ENCODE results near the gene CA11. TPM values are rescaled to one million over a fixed set of nuclear protein-coding genes. Genes with fewer than 3 reads are reported as not detected.
"Not testable (repeated sequence)": the region's sequence is repeated elsewhere in the genome, so short reads cannot be mapped to it uniquely, and the experiment has no call there.

The CA11 gene
- total RNA-seq, 1 donor, result 1.3 TPM

DNA sequence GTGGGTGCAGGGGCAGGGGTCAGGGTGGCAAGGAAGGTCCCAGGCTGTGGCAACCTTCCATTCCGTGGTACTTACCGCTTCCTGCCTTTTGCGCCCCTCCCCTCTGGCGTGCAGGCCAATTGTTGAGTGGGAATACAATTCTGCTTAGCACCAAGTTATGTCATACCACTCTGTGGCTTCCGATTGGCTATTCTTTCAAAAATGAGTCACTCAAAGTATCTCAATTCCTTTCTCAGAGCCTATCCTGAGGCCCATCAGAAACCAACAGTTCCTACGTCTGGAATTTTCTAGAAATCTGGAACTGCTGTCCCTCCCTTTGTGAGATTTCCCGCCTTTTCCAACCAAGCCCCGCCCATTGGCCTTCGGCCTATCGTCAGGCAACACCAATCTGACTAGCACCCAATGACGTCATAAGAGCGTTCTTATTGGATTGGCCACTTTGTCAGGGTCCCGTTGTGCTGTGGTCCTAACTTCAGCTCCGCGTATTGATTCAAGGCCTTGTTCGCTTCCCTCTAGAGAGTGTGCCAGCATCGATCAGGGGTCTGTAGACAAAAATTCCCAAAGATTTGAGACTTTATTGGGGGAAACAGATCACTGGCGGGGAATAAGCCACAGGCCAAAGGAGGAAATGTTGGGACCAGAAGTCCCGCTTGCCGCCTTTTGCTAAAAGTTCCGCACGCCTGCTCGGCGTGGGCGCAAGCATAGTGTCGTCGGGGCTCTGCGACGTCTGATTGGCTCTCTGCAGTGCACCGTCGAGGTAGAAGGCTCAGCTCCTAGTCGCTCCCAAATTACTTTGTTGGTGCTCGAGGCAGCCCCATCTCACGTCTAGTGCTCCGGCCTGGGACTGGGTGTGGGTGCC is 15.1 kb upstream of the CA11 start:
- H3K4me3 ChIP-seq (ENCODE audit: low read depth, low read length), result no peak overlapping the region
- TF ChIP-seq, protein P1, sequence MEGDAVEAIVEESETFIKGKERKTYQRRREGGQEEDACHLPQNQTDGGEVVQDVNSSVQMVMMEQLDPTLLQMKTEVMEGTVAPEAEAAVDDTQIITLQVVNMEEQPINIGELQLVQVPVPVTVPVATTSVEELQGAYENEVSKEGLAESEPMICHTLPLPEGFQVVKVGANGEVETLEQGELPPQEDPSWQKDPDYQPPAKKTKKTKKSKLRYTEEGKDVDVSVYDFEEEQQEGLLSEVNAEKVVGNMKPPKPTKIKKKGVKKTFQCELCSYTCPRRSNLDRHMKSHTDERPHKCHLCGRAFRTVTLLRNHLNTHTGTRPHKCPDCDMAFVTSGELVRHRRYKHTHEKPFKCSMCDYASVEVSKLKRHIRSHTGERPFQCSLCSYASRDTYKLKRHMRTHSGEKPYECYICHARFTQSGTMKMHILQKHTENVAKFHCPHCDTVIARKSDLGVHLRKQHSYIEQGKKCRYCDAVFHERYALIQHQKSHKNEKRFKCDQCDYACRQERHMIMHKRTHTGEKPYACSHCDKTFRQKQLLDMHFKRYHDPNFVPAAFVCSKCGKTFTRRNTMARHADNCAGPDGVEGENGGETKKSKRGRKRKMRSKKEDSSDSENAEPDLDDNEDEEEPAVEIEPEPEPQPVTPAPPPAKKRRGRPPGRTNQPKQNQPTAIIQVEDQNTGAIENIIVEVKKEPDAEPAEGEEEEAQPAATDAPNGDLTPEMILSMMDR (IDR thresholded peaks at IDR 0.05; ENCODE audit: insufficient read depth, low read depth, low read length), result no peak
- peak; percentile 91 for DNase-seq (ENCODE audit: low read depth)

DNA sequence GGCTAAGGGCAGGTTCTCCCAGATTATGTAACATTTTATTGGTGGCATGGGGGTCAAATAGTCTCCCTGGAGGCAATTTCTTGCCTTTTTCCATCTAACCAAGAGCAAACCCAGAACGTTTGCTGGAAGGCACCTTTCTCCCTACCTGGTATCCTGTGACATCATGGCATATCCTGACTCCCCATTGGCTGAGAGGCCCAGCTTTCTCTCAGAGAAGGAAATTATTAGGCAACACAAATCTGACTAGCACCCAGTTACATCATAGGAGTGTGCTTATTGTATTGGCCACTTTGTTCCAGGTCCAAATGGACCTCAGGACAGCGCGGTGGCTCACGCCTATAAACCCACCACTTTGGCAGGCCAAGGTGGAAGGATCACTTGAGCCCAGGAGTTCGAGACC is 13.8 kb upstream of the CA11 start:
- TF ChIP-seq, protein P1 (IDR thresholded peaks at IDR 0.05; ENCODE audit: insufficient read depth, low read depth, low read length), result no peak

DNA sequence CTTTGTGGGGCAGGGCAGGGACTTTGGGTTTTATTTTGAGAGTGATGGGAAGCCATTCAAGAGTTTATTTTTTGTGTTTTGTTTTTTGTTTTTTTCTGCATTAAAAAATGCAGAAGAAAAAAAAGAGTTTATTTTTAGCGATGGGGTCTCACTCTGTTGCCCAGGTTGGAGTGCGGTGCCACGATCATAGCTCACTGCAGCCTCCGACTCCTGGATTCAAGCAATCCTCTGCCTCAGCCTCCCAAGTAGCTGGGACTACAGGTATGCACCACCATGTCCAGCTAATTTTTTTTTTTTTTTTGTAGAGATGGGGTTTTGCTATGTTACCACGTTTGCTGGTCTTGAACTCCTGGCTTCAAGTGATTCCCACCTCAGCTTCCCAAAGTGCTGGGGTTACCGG is 12.5 kb upstream of the CA11 start:
- TF ChIP-seq, protein P1 (IDR thresholded peaks at IDR 0.05; ENCODE audit: insufficient read depth, low read depth, low read length), result no peak
- H3K4me3 ChIP-seq (ENCODE audit: low read depth, low read length), result no peak overlapping the region
- DNase-seq (ENCODE audit: low read depth), result no peak

More for the DNA sequence above, 13.8 kb upstream of the CA11 start:
- no peak for DNase-seq (ENCODE audit: low read depth)
- no peak overlapping the region for H3K4me3 ChIP-seq (ENCODE audit: low read depth, low read length)

DNA sequence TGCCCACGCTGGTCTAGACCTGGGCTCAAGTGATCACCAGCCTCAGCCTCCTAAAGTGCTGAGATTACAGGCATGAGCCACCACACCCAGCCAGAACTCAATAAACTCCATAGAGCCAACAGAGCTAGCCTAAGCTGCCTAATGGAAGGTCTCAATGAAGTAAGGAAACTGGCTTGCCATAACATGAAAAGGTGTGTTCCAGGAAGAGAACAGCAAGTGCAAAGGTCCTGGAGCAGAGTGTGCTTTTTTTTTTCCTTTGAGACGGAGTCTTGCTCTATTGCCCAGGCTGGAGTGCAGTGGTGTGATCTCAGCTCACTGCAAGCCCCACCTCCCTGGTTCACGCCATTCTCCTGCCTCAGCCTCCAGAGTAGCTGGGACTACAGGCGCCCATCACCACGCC is 11.8 kb upstream of the CA11 start:
- not testable (repeated sequence) for DNase-seq (ENCODE audit: low read depth); H3K4me3 ChIP-seq (ENCODE audit: low read depth, low read length)

DNA sequence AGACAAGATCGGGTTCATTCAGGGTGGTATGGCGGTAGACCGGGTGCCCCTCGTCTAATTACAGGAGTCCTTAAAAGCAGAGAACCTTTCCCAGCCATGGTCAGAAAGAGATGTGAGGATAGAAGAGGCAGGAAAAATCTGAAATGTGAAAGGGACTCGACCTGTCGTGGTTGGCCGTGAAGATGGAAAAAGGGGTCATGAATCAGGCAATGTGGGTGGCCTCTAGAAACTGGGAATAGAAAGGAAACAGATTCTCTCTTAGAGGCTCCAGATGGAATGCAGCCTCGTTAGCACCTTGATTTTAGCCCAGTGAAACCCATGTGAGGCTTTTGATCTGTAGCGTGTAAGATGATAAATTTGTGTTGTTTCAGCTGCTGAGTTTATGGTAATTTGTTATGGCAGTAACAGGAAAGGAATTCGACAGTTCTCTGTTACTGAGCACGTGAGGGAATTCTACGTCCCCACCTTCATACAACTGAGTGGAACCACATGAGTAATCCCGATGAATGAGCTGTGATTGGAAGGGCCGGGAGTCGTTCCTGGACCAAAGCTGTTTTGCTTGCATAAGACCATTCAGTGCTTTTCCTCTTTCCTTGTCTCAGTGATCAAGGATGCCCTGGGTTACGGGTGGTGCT is 11.0 kb upstream of the CA11 start:
- TF ChIP-seq, protein P1 (IDR thresholded peaks at IDR 0.05; ENCODE audit: insufficient read depth, low read depth, low read length), result no peak
- no peak overlapping the region for H3K4me3 ChIP-seq (ENCODE audit: low read depth, low read length)
- DNase-seq (ENCODE audit: low read depth), result peak; percentile 82

DNA sequence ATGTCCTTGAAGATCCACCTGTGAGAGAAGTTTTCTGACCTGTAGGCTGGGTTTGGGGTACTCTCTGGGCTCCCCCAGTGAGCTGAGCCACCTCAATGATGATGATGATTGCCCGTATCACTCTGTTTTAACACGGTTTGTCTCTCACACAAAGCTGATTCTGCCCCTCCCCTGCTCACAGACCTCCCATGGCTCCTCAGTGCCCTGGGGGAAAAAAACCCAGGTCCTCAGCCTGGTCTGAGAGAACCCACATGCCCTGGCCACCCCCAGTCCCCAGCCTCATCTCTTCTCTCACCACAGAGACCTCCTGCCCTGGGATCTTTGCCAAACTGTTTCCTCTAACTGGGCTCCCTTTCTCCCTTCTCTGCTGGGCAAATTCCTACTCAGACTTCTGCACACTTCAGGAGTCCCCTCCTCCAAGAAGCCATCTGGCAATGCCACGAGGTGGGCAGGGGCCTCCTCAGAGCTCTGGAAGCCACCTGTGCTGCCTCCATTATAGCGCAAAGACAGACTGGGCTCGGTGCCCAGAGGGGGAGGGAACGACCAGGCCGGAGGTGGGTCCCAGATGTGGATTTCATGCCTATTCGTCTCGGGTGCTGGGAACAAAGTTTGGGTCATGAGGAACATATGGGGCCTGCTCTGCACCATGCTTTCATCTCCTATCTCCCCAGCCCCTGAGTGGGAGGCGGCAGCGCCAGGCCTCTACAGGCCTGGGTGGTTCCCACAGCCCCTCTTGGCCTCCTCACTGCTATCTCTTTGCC is 8.5 kb upstream of the CA11 start:
- TF ChIP-seq, protein P1 (IDR thresholded peaks at IDR 0.05; ENCODE audit: insufficient read depth, low read depth, low read length), result no peak
- DNase-seq (ENCODE audit: low read depth), result peak; percentile 41
- H3K4me3 ChIP-seq (ENCODE audit: low read depth, low read length), result no peak overlapping the region

DNA sequence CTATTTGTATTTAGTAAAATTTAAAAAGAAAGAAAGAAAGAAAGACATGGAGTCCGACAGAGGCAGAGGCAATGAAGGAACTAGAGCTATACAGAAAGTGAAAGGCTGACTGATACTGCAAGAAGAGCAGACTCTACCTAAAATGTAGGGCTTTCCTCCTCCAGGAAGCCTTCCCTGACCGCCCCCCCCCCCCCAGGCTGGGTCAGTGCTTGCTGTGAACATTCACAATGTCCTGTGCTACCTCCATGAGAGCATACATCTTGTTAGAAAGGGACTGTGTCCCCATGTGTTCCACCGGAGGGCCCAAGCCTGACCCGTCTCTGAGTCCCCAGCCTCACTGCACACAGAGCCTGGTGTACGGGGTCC is 5.7 kb upstream of the CA11 start:
- no peak overlapping the region for H3K4me3 ChIP-seq (ENCODE audit: low read depth, low read length)
- TF ChIP-seq, protein P1 (IDR thresholded peaks at IDR 0.05; ENCODE audit: insufficient read depth, low read depth, low read length), result no peak
- no peak for DNase-seq (ENCODE audit: low read depth)
